Small intestine (tissue), 7 donors: ENCODE data around the gene PYROXD2. TPM values are rescaled to one million over a fixed set of nuclear protein-coding genes. Genes with fewer than 3 reads are reported as not detected.

Source experiments
- DNase-seq, 2 donors: peaks; one replicate each; pipeline versions ENCODE4 v3.0.0 to v3.0.0-alpha.2; 2013
- FAIRE-seq: peaks from 2 replicates; lab custom pipeline; 2012; peaks lifted over from hg19 to GRCh38; lab: Jason Lieb, UNC
- H3K27ac ChIP-seq, 3 donors: one replicate each; pipeline ENCODE4 v1.5.1; 2013; ENCODE audit warnings: low read length in 2 of 3, mild to moderate bottlenecking in 2 of 3, control low read depth in 1 of 3, inconsistent platforms in 1 of 3, low read depth in 1 of 3, moderate library complexity in 1 of 3
- H3K27me3 ChIP-seq, 3 donors: one replicate each; pipeline ENCODE4 v1.6.1; 2013; ENCODE audit warnings: low read length in 3 of 3, inconsistent platforms in 1 of 3; ENCODE audit not compliant: control insufficient read depth in 3 of 3, insufficient read depth in 3 of 3
- H3K36me3 ChIP-seq, 3 donors: one replicate each; pipeline ENCODE4 v1.6.1; 2013; ENCODE audit warnings: low read length in 3 of 3, inconsistent platforms in 1 of 3, low read depth in 1 of 3, mild to moderate bottlenecking in 1 of 3, moderate library complexity in 1 of 3; ENCODE audit not compliant: control insufficient read depth in 3 of 3, insufficient read depth in 2 of 3
- H3K4me1 ChIP-seq, 3 donors: one replicate each; pipeline ENCODE4 v1.6.1; 2013; ENCODE audit warnings: low read length in 2 of 3, inconsistent platforms in 1 of 3, low read depth in 1 of 3, mild to moderate bottlenecking in 1 of 3, moderate library complexity in 1 of 3; ENCODE audit not compliant: control insufficient read depth in 3 of 3, insufficient read depth in 2 of 3
- H3K4me3 ChIP-seq, 3 donors: one replicate each; pipeline ENCODE4 v1.5.1; 2013; ENCODE audit warnings: low read length in 3 of 3, control low read depth in 1 of 3, inconsistent platforms in 1 of 3, low read depth in 1 of 3, mild to moderate bottlenecking in 1 of 3, moderate library complexity in 1 of 3
- H3K9me3 ChIP-seq, 2 donors: one replicate each; pipeline ENCODE4 v1.6.1; 2013; ENCODE audit warnings: low read depth in 1 of 2, low read length in 1 of 2; ENCODE audit not compliant: control insufficient read depth in 2 of 2, insufficient read depth in 1 of 2
- WGBS, 3 donors: extraction: QIAGEN DNeasy Blood & Tissue Kit; methylation state at CpG; one replicate each; pipeline ENCODE4 v1.1.7; 2013; 5-methylcytosine and 5-hydroxymethylcytosine counted together
- polyA plus RNA-seq, 4 donors: library from polyadenylated mRNA; stranded (reverse) in 3 of 4; unstranded in 1 of 4; fragments of 200-250 nt in 3 of 4; fragments of 120-200 nt in 1 of 4; gene quantifications; one replicate each; pipeline versions ENCODE4 v1.2.1 to v1.2.3, GENCODE V29; 2013
- donor health status: healthy with polysubstance abuse.
- donor health status: control.
- donor health status: control.
- donor health status: Bipolar disorder and iron deficiency.
- donor health status: healthy.

The PYROXD2 gene
- polyA plus RNA-seq, 4 donors, result 2.7 to 12.2 (median 5.9) TPM

DNA sequence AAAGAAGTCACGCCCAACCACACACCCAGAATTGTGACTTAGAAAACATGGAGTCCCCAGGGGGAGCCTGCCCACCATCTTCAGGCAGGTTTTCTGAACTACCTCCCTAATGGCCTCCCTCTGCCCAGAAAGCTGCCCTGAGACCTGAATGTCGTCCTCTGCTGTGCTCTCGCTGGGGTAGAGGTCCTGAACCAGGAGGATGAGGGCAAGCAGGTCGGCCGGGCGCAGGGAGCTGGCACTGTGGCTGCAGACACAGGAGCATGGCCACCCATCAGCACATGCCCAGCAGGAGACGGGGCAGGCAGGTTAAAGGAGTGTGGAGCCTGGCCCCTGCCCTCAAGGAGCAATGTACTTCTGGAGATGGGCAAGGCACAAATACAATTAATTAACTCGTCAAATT, 15.4 kb upstream of the PYROXD2 start:
- no peak overlapping the region for H3K27ac ChIP-seq
- peaks cover 21 to 69% (median 35%) of the 10 kb centered on the region in 3 donors for H3K36me3 ChIP-seq
- no peak for FAIRE-seq
- no peaks in the 10 kb centered on the region for H3K27me3 ChIP-seq
- DNase-seq, result no peak
- peaks cover 0 to 4% of the 10 kb centered on the region in 2 donors for H3K9me3 ChIP-seq
- no peak overlapping the region for H3K4me3 ChIP-seq
- 96 to 97% (median 97%) methylated on average over 8 of the region's 8 CpGs for WGBS, 3 donors
- no peaks in the 10 kb centered on the region for H3K4me1 ChIP-seq

DNA sequence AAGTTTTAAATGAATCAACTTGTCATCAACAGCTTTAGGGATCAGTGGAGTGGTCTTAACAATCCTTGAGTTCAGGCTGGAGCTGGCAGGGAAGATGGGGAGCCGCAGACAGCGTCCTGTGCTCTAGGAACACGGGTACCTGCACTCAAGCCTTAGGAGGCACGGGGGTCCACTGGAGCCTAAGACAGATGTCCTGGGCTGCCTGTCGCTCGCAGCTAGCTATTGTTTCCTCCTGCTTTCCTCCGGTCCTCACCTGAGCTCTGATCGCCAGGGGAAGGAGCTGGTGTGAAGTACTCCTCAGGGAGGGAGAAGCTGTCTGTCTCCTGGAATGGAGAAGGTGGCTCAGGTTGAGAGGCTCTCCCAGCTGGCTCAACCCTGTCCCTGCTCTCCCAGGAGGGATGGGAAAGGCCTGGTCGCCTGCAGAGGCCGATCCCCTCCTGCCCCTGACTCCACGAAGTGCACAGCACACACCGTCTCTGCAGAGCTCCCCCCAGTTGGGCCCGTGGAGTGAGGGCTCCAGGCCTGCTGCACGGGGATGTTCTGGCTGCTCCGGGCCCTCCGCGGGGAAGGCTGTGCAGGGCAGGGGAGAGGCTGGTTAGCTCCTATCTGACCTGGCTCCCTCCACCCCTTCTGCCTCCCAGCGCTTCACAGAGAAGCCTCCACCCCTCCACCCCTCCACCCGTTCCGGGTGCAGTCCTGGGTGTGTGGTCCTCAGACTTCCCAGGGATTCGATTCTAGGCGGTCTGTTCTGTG, 14.5 kb upstream of the PYROXD2 start:
- peaks cover 13 to 68% (median 30%) of the 10 kb centered on the region in 3 donors for H3K36me3 ChIP-seq
- DNase-seq (no peak), FAIRE-seq (no peak)
- WGBS, 3 donors, result 96 to 97% (median 96%) methylated on average over 22 of the region's 22 CpGs
- peaks cover 0 to 4% of the 10 kb centered on the region in 2 donors for H3K9me3 ChIP-seq
- H3K4me3 ChIP-seq, result no peak overlapping the region
- H3K27ac ChIP-seq, result no peak overlapping the region
- H3K27me3 ChIP-seq, result no peaks in the 10 kb centered on the region
- H3K4me1 ChIP-seq, result peaks cover 0 to 6% (median 0%) of the 10 kb centered on the region in 3 donors

DNA sequence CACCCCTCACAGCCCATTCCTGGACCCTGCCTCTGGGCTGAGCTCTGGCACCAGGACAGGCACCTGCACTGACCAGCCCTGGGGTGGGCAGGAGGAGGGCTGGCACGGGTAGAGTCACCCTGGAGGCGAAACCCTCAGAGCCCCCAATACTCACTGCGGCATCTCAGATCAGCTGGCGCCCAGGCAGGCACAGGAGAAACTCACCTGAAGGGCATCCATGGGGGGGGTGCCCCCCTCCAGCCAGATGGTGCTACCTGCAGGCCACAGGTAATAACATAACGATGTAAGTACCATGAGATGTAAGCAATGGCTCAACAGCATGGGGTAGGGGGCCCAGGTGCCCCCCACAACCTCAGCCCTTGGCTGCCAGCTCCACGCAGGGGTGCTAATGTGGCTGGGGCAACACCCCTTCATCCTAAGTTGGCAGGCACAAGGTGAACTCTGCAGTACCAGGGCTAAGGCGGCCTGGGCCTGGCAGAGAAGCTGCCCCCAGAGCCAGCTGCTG, 12.1 kb upstream of the PYROXD2 start:
- Histone ChIP-seq H3K27me3 (no peaks in the 10 kb centered on the region), H3K4me3 (no peak overlapping the region), H3K27ac (no peak overlapping the region), H3K4me1 (peaks cover 0 to 16% (median 0%) of the 10 kb centered on the region in 3 donors), H3K9me3 (no peaks in the 10 kb centered on the region), H3K36me3 (peaks cover 7 to 74% (median 38%) of the 10 kb centered on the region in 3 donors)
- no peak for DNase-seq
- 92 to 95% (median 94%) methylated on average over 7 of the region's 7 CpGs for WGBS, 3 donors
- FAIRE-seq, result no peak

DNA sequence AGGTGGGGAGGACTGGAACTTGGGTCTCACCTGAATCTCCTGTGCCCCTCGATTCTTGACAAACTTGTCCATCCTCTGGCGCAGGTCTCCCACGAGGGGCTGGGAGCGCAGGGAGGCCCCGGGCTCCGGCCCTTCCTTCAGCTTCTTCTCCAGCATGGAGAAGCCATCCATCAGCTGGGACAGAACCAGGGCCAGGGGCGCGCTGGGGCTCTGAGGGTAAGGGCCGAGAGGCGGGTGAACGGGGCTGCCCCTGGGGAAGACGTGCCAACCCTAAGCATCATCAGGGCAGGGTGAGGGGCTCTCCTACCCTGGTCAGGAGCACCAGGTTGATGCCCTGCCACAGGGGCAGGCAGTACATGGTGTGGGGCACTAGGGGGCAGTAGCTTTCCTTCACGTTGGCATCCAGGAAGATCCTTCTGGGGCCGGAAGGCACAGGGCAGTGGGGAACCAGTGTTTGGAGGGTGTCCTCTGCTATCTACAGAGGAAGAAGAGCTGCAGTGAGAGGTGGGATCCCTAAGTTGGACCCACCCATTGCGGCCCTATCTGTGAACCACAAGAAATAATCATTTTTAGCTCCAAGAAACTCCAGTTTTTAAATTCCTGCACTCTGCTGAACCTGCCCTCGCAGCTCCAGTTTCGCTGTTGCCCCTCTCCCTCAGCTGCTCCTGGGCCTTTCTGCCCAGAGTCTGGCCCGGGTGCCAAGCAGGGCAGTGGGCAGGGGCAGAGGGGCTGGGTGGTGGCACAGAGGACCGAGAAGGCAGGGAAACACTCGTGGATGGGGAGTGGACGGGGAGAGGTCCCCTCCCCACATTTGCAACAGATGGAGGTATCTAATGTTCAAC, 10.8 kb upstream of the PYROXD2 start:
- FAIRE-seq (no peak), DNase-seq (peak; percentile 46 to 55)
- H3K9me3 ChIP-seq, result no peaks in the 10 kb centered on the region
- peaks cover 7 to 73% (median 31%) of the 10 kb centered on the region in 3 donors for H3K36me3 ChIP-seq
- H3K27ac ChIP-seq, result no peak overlapping the region
- H3K4me3 ChIP-seq, result no peak overlapping the region
- peaks cover 0 to 16% (median 0%) of the 10 kb centered on the region in 3 donors for H3K4me1 ChIP-seq
- H3K27me3 ChIP-seq, result no peaks in the 10 kb centered on the region
- 89 to 91% (median 89%) methylated on average over 21 of the region's 21 CpGs for WGBS, 3 donors

DNA sequence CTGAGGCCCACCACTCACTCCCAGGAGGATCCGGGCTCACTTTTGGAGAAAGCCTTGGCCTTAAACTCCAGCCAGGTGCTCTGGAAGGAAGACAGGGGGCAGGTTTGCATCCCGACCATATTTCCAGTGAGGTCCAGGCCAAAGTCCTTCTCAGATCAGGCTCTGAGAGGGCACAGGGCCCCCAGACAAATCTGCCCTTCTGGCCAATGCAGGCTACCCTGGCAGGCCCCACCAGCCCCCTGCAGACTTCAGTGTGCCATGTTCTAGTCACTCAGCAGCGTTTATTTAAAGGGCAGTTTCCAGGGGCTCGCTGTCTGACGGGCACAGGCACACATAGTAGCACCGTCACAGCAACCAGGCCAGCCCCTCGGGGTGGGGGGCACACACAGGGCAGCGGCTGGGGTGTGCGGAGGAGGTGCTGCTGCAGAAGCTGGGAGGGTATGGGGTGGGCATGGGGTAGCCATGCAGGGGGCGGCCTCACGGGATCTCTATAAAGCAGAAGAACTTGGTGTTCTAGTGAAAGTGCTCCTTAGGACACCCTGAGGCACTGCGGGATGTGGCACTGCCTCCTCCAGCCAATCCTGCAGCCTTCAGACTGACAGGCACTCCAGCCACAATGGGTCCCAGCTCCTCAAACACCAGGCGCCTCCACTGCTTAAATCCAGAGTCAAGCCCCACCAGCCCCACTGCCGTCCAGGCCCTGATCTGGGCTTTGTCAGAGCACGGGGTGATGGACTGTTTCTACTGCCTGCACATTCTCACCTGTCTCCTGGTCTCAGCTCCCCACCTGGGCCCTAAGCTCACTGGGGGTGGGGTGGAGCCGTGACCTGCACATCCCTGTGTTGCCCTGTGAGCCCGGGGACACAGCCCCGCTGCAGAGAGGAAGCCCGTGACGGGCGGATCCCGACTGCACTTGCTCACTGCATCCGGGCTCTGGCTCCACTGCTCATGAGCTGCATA, 9.6 kb upstream of the PYROXD2 start:
- peaks cover 10 to 73% (median 30%) of the 10 kb centered on the region in 3 donors for H3K36me3 ChIP-seq
- 86 to 90% (median 87%) methylated on average over 23 of the region's 23 CpGs for WGBS, 3 donors
- no peaks in the 10 kb centered on the region for H3K27me3 ChIP-seq
- DNase-seq (peak in 1 of 2 donors; percentile 60), FAIRE-seq (no peak)
- no peak overlapping the region for H3K4me3 ChIP-seq
- no peaks in the 10 kb centered on the region for H3K9me3 ChIP-seq
- peaks cover 0 to 16% (median 0%) of the 10 kb centered on the region in 3 donors for H3K4me1 ChIP-seq
- H3K27ac ChIP-seq, result peak overlapping the region in 1 of 3 donors; percentile 51

DNA sequence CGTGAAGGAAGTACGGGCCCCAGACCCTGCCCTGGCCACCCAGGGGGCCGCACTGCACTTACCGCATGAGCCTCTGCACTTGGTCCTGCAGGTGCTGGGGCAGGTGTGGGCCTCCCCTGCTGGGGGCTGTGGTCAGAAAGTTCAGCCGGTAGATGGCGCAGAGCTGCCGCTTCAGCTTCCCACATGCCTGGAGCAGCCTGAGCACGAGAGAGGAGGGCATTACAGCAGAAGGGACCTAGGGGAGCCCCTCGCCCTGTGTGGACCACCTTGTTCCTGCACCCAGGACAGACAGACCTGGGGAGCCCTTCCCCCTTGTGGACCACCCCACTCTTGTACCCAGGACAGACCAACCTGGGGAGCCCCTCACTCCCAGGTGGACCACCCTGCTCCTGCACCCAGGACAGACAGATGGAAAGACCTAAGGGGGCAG, 8.7 kb upstream of the PYROXD2 start:
- WGBS, 3 donors, result 79 to 87% (median 85%) methylated on average over 9 of the region's 9 CpGs
- Histone ChIP-seq H3K36me3 (peaks cover 9 to 77% (median 27%) of the 10 kb centered on the region in 3 donors), H3K9me3 (no peaks in the 10 kb centered on the region), H3K4me1 (peaks cover 0 to 16% (median 0%) of the 10 kb centered on the region in 3 donors), H3K4me3 (no peak overlapping the region), H3K27ac (peak overlapping the region in 1 of 3 donors; percentile 51), H3K27me3 (no peaks in the 10 kb centered on the region)
- FAIRE-seq, result no peak
- peak in 1 of 2 donors; percentile 77 for DNase-seq

DNA sequence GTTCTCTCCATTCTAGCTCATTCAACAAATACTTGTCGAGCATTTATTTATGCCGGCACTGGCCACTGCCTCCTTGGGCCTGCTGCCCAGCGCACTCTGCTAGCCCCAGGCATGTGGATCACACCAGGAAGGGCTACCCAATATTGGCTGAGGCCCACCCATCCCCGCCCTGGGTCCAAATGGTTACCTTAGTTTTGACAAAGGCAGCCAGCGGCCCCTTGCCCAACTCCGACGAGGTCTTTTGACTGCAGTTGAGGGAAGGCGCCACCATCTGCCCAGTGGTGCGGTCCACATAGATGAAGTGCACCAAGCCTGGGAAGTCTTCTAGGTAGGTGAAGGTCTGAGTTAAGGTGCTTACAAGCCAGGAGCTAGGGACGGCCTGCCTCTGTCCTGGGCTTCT, 7.2 kb upstream of the PYROXD2 start:
- peaks cover 9 to 83% (median 29%) of the 10 kb centered on the region in 3 donors for H3K36me3 ChIP-seq
- FAIRE-seq (no peak), DNase-seq (no peak)

More for the DNA sequence above, 7.2 kb upstream of the PYROXD2 start:
- H3K27me3 ChIP-seq, result no peaks in the 10 kb centered on the region
- WGBS, 3 donors, result 95 to 97% (median 96%) methylated on average over 10 of the region's 10 CpGs
- H3K4me3 ChIP-seq, result no peak overlapping the region
- no peak overlapping the region for H3K27ac ChIP-seq
- no peaks in the 10 kb centered on the region for H3K9me3 ChIP-seq
- H3K4me1 ChIP-seq, result peaks cover 0 to 16% (median 0%) of the 10 kb centered on the region in 3 donors
